Activated CD4-positive, CD25-positive, alpha-beta regulatory T cell treated with anti-CD3 and anti-CD28 coated beads, Interleukin-2, amount 50 U/mL, for 16 hours (primary cell): ENCODE data around the gene SRSF1.

Source experiments
- DNase-seq: peaks from one replicate; pipeline ENCODE4 v3.0.0-alpha.2; 2020; ENCODE audit warnings: low read depth, low spot score

The SRSF1 gene

DNA sequence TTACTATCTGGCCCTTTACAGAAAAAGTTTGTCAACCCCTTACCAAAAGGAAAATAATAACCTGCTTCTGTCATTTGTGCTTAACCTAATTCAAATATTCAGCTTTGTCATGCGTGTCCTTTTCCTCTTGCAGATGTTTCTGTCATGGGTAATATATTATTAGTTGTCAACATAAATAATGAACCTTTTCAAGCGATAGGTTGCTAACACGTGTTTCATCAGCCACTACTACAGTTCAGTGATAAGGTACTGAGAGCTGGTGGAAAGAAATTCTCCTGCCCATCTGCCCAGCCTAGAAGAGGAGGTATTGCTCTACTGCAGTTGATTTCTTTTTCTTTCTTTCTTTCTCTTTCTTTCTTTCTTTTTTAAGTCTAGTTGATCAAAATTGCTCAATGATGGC lies 12.0 kb upstream of the SRSF1 start:
- no peak for DNase-seq

DNA sequence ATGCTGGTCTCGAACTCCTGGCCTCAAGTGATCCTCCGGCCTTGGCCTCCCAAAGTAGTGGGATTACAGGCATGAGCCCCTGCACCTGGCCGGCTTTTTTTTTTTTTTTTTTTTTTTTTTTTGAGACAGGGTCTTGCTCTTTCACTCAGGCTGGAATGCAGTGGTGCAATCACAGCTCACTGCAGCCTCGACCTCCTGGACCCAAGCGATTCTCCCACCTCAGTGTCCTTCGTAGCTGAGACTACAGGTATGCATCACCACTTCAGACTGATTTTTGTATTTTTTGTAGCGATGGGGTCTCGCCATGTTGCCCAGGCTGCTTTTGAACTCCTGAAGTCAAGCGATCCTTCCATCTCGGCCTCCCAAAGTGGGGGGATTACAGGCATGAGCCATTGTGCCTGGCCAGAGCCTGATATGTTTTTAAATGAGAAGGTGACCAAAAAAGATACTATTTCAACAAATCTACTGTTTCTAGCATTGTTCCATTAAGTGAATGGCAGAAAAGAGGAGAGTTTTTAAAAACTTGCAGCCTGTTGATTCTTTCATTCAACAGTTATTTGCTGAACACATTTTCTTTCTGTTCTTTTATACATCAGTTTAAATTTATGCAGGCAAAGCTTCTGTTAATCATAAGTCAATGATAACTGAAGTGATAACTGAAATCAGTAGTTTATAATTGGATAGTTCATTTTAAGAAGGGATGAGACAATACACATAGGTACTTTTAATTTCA lies 3.2 kb upstream of the SRSF1 start:
- DNase-seq = no peak

DNA sequence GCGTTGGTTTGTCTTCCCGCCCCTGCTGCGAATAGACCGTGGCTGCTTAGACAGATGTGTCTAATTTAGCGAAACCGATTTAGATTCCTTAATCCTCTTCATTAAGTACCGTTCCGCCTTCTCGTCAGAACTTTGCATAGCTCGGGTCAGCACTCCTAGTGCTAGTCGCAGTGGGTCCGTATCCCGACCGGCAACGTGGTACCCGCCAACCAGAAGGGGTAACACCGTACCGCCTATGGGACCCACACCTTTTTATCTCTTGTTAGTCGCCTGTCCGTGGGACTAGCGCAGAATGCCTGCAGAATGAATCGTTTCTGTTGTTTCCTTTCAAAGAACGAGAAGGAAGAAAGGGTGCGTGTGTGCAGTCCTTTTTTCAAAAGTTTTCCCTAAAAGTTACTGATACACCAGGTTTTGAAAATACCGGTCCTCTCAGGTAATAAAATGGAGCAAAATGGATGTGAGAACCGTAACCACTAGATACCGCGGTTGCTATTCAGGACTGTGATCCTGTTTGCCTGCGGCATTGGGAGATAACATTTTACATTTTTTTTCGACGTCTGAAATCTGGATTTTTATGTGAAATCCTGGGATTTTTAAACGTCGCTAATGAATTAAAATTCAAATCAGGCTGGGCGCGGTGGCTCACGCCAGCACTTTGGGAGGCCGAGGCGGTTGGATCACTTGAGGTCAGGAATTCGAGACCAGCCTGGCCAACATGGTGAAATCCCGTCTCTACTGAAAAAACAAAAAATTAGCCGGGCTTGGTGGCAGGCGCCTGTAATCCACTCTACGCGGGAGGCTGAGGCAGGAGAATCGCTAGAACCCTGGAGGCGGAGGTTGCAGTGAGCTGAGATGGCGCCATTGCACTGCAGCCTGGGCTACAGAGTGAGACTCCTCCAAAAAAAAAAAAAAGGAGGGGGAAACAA lies 998 bp upstream of the SRSF1 start:
- no peak for DNase-seq

DNA sequence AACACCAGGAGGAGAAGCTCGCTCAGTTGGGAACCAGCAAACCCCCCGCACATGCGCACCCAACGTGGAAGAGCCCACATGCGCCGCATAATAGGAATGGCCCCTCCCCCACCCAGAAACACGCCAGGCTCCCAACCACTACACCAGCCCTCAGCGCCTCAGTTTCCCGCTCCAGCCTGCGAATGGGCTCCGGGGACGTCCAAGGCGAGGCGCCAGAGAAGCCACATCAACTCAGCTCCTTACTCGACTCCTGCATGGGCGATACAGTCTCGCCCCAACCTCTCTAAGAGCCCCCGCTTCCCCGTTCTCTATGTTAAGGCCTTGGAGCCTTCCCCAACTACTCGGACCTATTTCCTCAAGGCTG lies 504 bp downstream of the SRSF1 start:
- peak; percentile 28 for DNase-seq

DNA sequence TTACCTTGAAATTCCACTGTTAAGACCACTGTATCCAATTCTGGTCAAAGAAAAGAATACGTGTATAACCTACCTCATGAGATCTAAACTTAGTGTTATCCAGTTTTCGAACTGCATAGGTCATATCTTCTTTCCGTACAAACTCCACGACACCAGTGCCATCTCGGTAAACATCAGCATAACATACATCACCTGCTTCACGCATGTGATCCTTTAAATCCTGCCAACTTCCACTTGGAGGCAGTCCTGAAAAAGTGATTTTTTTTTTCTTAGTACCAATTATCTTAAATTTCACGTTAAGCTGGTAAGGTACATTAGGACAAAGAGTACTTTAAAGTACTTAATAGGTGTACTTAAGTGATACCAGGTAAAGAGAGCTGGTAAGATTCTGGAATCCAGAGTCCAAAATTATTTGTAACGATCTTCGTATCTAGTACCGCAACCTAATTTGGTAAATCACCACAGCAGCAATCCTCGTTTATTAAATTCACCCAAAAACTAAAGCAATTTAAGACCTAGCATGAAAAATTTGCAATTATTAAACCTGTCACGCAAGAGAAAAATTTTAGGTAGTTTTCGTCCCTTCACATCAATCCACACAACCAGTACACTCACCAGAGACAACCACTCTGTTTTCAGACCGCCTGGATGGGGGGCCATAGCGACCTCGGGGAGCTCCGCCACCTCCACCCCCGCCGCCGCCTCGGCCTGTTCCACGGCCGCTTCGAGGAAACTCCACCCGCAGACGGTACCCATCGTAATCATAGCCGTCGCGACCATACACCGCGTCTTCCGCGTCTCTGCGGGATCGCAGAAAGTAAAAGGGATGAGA lies 1.1 kb downstream of the SRSF1 start:
- no peak for DNase-seq

DNA sequence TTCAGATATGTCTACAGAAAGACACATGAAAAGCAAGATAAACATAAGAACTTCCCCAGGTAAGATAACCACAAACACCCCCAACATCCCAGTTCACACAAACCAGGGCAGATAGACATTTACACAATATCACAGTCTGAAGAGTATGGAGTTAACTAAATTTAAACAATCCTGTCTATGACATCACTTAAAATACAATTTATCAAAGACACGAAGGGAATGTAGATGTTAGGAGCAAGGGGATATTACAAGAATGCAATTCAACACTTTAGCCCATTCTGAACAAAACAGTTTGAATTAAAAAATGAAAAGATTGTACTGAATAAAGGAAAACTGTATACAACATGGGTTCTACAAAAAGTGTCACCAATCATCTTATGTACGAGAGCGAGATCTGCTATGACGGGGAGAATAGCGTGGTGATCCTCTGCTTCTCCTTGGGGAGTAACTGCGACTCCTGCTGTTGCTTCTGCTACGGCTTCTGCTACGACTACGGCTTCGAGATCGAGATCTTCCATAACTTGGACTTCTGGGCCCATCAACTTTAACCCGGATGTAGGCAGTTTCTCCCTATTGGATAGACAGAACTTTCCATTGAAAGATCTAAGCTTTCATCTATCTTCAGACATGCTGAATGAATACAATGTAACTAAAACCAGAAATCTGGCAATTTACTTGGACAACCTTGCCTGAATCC lies 1.9 kb downstream of the SRSF1 start:
- DNase-seq = no peak

DNA sequence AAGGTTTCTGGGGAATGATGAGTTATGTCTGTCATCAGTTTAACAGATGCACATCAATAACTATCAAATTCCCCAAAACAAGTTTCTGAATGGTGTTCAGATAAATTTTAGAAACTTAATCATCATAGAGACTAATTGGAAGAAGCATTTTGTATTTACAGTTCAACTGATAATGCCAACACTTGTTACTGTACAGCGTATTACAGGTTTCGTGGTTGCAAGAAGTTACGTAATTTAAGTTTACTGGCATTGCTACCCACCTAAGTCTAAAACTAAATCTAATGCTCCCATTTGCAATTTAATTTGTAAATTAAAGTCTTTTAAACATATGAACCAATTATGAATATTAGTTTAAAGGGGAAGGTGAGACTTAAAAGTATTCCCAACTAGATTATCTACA lies 3.0 kb downstream of the SRSF1 start:
- DNase-seq = no peak

DNA sequence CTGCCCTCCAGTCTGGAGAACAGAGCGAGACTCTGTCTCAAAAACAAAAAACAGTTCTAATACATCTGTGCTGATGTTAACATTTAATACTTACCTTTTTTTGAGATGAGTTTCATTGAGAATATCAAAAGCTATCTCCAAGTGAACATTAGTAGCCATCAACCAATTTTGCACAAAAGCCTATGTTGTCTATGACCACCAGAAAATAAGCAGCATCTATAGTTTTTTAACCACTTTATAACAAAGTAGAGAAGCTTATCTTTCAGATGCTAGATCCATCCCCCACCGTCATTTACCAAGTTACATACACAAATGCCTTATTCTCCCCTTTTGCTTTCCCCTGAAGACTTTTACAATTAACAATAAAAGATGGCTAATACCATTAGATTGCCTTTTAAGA lies 4.1 kb downstream of the SRSF1 start:
- no peak for DNase-seq

DNA sequence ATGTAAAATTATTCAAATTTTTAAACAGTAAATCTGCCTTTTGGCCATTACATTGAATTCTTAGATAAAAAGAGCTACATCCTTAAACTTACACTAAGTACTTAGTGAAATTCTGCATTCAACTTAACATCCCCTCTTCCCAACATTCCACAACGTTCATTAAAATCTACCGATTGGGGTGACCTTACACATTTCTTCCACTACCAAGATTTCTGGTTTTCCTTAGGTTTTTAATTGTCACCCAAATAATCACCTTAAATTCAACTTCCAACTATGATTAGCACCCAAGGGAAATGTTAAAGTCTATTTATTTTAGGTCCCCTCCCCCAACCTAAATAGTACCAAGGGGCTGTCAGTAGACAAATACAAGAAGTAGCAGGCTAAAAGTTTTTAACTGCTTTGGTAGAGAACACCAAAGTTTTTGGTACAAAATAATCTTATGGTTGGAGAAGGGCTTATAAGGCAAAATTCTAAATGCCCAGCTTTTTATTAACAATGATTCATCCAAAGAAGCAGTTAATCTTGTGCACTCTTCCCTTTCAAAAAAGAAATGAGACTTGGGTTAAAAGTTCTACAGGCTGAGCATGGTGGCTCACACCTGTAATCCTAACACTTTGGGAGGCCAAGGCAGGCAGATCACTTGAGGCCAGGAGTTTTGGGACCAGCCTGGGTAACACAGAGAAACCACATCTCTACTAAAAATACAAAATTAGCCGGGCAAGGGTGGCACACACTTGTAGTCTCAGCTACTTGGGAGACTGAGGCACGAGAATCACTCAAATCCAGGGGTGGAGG lies 4.7 kb downstream of the SRSF1 start:
- no peak for DNase-seq

DNA sequence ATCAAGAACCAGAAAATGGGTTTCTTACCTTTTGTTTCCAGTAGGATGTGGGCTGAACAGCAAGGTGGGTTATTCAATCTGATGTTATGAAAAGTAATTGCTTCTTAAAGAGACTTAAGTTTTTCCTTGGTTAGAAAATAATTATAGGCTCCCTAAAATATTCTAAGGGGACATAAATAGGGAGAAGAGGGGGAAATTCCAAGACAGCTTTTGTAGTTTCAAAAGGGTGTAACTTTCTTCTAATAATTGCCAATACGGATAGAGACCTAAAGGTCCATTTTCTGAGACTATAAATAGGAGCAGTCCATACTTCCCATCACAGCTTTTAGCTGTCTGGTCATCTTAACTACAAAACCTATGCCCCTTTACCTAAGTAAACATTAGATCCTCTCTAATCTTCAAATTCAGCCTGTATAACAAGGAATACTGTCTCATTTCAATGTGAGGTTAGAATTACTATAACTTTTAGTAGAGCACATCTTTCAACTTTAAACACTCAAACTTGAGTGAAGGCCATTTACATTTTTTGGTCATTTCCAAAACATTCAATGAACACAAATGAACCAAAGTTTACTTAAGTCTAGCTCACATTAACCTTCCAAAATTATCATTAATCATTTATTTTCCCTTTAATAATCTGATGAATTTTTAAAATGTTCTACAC lies 5.5 kb downstream of the SRSF1 start:
- no peak for DNase-seq

DNA sequence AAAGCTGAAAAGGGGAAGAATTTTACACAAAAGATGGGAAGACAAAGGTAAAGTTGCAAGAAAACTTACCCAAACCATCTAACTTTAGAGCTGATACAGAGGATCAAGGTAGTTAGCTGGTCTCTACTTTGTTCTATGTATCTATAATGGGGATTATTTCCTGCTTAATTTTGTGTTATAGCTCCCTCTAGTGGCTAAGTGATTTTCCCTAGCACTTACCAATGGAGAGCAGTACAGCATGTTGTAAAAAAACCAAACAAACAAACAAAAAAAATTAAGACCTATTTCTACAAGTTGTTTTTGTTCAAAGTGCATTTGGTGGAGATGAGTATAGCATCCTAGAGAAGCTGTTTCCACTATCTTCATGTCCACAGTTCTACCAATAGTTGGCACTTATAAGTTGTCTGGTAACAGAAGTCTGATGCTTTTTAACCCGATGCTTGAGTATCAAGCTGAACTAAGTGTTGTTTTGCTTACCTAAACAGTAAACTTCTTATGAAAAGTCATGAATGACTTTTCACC lies 7.5 kb downstream of the SRSF1 start:
- DNase-seq = no peak

DNA sequence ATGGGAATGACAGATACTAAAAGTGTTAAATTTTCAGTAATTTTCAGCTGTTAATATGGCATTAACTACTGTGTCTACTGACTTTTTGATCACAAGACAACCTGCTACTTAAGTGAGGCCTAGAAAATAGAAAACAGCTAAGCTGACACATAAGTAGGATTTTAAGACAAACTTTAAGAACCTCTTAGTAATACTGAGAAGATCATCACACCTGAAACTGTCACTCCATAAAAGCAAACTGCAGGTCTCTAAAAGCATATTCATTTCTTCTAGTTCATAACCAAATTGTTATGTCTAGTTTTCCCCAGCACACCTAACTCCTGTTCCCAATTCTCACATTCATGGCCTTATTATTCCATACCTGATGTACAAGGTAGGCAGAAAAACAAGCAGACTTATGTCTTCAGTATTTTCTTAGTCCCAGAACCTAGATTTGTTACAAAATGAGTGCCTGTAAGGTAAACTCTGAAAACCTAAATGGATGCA lies 8.0 kb downstream of the SRSF1 start:
- no peak for DNase-seq

DNA sequence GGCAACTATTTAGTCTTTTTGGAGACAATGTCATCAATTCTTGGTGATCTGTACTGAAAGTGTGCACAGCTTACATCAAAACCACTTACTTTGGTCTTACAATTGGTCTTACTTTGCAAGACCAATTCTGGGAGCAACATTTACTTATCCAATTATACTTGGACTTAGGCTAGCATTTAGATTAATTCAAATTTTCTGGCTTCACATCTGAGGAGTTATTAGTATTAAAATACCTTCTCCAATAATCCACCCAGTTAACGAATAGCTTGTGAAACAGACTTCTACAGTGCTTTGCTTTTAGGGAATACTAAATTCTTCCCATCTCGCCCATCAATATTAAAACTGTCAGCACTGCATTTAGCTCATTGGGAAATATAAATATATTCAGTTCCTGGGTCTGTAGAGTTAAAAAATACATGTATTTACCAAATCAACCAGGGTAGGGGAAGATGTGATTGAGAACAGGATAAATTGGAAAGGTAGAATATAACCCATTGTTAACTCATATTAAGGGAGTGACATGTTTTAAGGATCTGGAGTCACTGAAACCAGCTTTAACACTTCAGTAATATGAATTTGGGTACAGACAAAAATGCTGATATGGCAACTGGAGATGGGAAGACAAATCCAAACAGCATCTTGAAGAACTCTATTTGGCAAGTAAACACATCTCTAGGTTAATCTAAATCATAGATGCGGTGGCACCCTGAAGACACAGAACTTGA lies 9.8 kb downstream of the SRSF1 start:
- no peak for DNase-seq

DNA sequence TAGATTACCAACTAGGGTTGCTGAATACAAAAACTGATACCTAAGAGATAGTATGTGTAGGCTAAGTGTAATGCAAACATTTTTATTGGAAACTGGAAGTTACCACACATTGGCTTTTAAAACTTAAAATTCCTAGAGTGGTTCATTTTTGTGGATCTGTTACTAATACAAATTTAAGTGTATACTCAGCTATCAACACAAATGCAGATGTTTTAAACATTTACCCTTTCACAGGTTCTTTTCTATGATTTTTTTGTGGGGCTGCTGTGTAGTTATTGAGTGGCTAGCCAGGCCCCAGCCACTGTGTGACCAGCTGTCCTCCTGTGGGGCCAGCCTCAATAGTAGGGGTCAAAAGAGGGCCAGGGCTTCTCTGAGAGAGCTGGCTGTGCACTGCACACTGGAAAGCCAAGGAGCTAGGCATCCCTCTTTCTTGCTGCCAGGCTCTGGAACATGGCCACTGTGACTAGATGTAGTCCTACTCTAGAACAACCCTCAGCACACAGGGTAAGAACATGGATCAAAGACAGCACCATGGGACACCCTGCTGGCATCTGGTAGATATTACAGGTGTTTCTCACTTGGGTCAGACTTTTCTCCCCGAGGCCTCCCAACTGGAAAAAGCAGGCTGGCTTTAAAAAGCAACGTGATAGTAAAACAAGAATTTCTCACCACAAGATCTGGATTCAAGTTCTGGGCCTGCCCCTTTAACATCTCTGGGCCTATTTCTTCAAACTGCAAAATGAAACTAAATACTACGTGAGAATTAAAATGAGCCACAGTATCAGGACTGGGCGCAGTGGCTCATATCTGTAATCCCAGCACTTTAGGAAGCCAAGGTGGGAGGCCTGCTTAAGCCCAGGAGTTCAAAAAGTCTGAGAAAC lies 11.7 kb downstream of the SRSF1 start:
- peak; percentile 16 for DNase-seq

DNA sequence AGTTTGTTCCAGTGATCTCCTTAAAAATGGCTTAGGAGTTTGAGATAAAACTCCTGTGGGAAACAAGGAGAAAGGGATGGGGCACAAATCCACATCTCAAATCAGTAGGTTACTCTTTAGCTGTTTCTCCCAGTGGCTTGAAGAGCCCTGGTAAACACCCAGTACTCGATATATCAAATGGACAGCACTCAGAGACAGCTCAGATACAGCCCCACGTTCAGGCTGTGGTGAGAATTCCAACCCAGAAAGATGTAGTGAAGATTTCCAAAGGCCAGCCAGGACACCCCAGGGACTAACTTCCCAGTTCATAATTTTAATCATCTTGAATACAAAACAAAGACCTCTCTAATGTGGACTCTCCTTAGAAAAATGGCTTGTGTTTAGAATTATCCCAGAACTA lies 12.6 kb downstream of the SRSF1 start:
- no peak for DNase-seq

DNA sequence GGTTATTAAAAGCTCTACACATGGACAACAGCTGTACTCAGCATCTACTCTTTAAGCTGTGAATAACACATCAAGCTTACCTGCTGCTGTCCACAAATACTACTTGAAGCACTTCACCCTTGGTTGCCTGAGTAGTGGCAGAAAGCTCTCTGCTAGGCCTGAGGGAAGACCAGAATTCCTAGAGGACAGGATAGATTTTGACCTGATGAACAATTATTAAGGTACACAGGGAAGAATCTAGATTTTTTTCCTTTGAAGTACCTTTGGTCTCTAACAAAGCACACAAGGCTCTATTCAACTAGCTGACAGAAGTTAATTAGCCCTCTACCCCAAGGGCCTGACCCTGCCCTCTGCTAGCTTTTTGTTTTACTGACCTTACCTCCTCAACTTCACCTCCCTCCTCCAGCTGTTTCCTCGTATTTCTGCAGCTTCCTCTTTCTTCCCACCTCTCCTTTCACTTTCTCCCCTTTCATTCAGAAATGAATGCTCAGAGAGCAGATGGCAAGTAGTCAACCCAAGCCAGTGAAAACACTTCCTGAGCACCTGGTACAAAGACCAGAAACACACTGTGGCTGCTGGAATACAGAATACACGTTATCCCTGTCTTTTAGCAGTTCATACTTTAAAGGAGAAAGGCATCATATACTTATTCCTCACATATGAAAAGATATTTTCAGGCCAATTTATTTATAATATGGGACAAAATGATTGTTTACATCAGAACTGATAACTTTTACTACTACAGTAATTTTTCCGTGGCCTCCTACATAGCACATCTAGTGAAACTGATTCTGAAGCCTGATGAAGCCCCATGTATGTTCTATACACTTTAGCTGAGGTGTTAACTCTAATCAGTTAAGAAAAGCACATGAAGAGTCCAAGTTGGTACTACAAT lies 13.3 kb downstream of the SRSF1 start:
- DNase-seq = no peak

DNA sequence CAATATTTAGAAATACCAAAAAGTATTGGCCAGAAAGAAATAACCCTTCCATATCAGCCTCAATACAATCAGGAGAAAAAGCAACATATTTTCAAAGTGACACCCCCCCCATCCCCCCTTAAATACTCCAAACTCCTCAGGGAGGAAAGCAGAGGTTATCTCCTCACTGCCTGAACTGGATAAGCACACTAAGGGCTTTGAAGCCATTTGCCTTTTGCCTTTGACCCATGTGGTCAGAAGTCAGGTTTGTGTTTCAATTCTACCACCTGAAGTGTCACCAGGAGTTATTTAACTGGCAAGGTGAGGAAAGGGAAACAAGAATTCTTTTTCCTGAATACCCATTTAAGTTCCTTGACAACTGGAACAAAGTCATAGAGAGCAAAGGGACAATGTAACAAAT lies 15.5 kb downstream of the SRSF1 start:
- DNase-seq = no peak
